HEK293 (cell line): ENCODE measurements around the gene LRRN4CL.
A peak's percentile ranks its signal among the peaks of the same experiment; 100 is the strongest.

Experiments used
- CTCF ChIA-PET: fragments of 350-600 bp; formaldehyde crosslinking; extraction: SDS; loops from one replicate; lab custom pipeline; 2021; ENCODE audit warnings: antibody characterized with exemption; lab: Yijun Ruan, JAX
- POLR2A ChIA-PET: fragments of 300-600 bp; formaldehyde crosslinking; extraction: SDS; loops from one replicate; lab custom pipeline; 2020; ENCODE audit warnings: antibody characterized with exemption, inconsistent platforms; lab: Yijun Ruan, JAX
- H3K27ac ChIP-seq: fragments of 200-500 bp; sonication (Bioruptor generic); 2 replicates; pipeline ENCODE4 v1.5.1; 2014; ENCODE audit warnings: low read depth, low read length, control low read depth, inconsistent platforms; ENCODE audit errors: extremely low read depth
- H3K36me3 ChIP-seq, 2 experiments: fragments of 200-500 bp in 1 of 2; sonication (Bioruptor generic) in 1 of 2; 1 replicate in 1 of 2; 2 replicates in 1 of 2; pipeline ENCODE4 v1.5.1; 2014 to 2017; ENCODE audit warnings: inconsistent platforms in 2 of 2, low read length in 2 of 2; ENCODE audit not compliant: control insufficient read depth in 2 of 2, insufficient read depth in 1 of 2
- H3K4me1 ChIP-seq: fragments of 200-500 bp; sonication (Bioruptor generic); 2 replicates; pipeline ENCODE4 v1.5.1; 2014; ENCODE audit warnings: mild to moderate bottlenecking, low read length, inconsistent platforms; ENCODE audit not compliant: control insufficient read depth, insufficient read depth
- H3K4me3 ChIP-seq: 2 replicates; pipeline ENCODE4 v1.5.1; 2011; ENCODE audit warnings: low read depth, mild to moderate bottlenecking, control low read depth, low read length, moderate library complexity
- H3K9me3 ChIP-seq: fragments of 200-500 bp; sonication (Bioruptor generic); 2 replicates; pipeline ENCODE4 v1.5.1; 2014; ENCODE audit warnings: low read depth, low read length, inconsistent platforms; ENCODE audit not compliant: control insufficient read depth, insufficient read depth
- GLI4 ChIP-seq: fragments of 450-650 bp; formaldehyde crosslinking; IDR thresholded peaks from 2 replicates; pipeline ENCODE4 v1.5.1; 2016; ENCODE audit warnings: missing biosample characterization, missing genetic modification characterization
- KLF17 ChIP-seq: fragments of 450-650 bp; formaldehyde crosslinking; IDR thresholded peaks from 2 replicates; pipeline ENCODE4 v1.5.1; 2016; ENCODE audit warnings: missing biosample characterization, missing genetic modification characterization
- MYNN ChIP-seq: fragments of 450-650 bp; formaldehyde crosslinking; IDR thresholded peaks from 2 replicates; pipeline ENCODE4 v1.5.1; 2016; ENCODE audit warnings: missing biosample characterization, missing genetic modification characterization, borderline replicate concordance
- PRDM1 ChIP-seq: fragments of 450-650 bp; formaldehyde crosslinking; IDR thresholded peaks from 2 replicates; pipeline ENCODE4; 2016; ENCODE audit warnings: missing biosample characterization, missing genetic modification characterization
- SCRT1 ChIP-seq: fragments of 450-650 bp; formaldehyde crosslinking; IDR thresholded peaks from 2 replicates; pipeline ENCODE4 v1.5.1; 2016; ENCODE audit warnings: missing biosample characterization, missing genetic modification characterization, borderline replicate concordance
- ZBTB21 ChIP-seq: fragments of 450-650 bp; formaldehyde crosslinking; IDR thresholded peaks from 2 replicates; pipeline ENCODE4 v1.5.1; 2017; ENCODE audit warnings: missing biosample characterization, missing genetic modification characterization
- ZFP69B ChIP-seq: fragments of 450-650 bp; formaldehyde crosslinking; IDR thresholded peaks from 2 replicates; pipeline ENCODE4 v1.5.1; 2016; ENCODE audit warnings: missing biosample characterization, missing genetic modification characterization
- ZNF132 ChIP-seq: fragments of 450-650 bp; formaldehyde crosslinking; IDR thresholded peaks from 2 replicates; pipeline ENCODE4 v1.5.1; 2017; ENCODE audit warnings: missing biosample characterization, missing genetic modification characterization, borderline replicate concordance
- ZNF140 ChIP-seq: fragments of 450-650 bp; formaldehyde crosslinking; IDR thresholded peaks from 2 replicates; pipeline ENCODE4 v1.5.1; 2016; ENCODE audit warnings: missing biosample characterization, missing genetic modification characterization
- ZNF157 ChIP-seq: fragments of 450-650 bp; formaldehyde crosslinking; IDR thresholded peaks from 2 replicates; pipeline ENCODE4 v1.5.1; 2016; ENCODE audit warnings: missing biosample characterization, missing genetic modification characterization
- ZNF239 ChIP-seq: fragments of 450-650 bp; formaldehyde crosslinking; IDR thresholded peaks from 2 replicates; pipeline ENCODE4 v1.5.1; 2016; ENCODE audit warnings: missing biosample characterization, missing genetic modification characterization
- ZNF549 ChIP-seq: fragments of 450-650 bp; IDR thresholded peaks from 2 replicates; pipeline ENCODE4 v1.5.1; 2018; ENCODE audit warnings: missing biosample characterization, missing genetic modification characterization, mild to moderate bottlenecking, inconsistent platforms, moderate library complexity
- ZNF571 ChIP-seq: fragments of 450-650 bp; formaldehyde crosslinking; IDR thresholded peaks from 2 replicates; pipeline ENCODE4 v1.5.0; 2017; ENCODE audit warnings: missing biosample characterization, missing genetic modification characterization
- ZNF600 ChIP-seq: fragments of 450-650 bp; formaldehyde crosslinking; IDR thresholded peaks from 2 replicates; pipeline ENCODE4 v1.5.1; 2016; ENCODE audit warnings: missing biosample characterization, missing genetic modification characterization
- ZNF621 ChIP-seq: fragments of 450-650 bp; formaldehyde crosslinking; IDR thresholded peaks from 2 replicates; pipeline ENCODE4 v1.5.1; 2017; ENCODE audit warnings: missing biosample characterization, missing genetic modification characterization
- ZNF76 ChIP-seq: fragments of 450-650 bp; formaldehyde crosslinking; IDR thresholded peaks from 2 replicates; pipeline ENCODE4; 2016; ENCODE audit warnings: low read depth, missing biosample characterization, missing genetic modification characterization, borderline replicate concordance
- TF ChIP-seq, protein P1 (sequence below): fragments of 450-650 bp; formaldehyde crosslinking; IDR thresholded peaks from 2 replicates; pipeline ENCODE4 v1.5.1; 2016; ENCODE audit warnings: missing biosample characterization, missing genetic modification characterization

Gene LRRN4CL

DNA sequence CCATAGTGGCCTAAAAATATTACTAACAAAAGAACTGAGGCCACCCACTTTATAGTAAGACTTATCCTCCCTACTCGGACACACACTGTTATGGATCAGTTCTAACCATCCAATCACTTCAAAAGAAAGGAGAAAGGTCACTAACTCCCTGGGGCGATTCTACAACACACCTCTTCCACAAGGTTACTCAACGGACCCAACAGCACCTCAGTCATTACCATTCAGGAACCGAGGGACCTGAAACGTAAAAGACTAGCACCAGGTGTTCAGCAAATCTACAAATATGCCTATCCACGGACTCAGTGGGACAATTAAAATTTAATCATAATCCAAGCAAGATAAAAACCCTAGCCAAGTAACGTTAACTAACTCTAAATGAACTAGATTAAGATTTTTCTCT is 36.3 kb upstream of the LRRN4CL start:
- CTCF ChIA-PET, result interaction anchor here (0.7 kb wide), 1 partner anchor 28 kb away, joined by 3 read pairs; the partner anchor contains the start of gene ZBTB3

GRCh38 chr11:62724171-62724570 is 34.8 kb upstream of the LRRN4CL start:
- Histone ChIP-seq H3K9me3 (no peaks in the 10 kb centered on the region), H3K36me3 (peaks cover 21 to 70% of the 10 kb centered on the region in 2 experiments; a peak in 2 of 3 replicates), H3K4me3 (peak overlapping the region; percentile 93), H3K27ac (no peak overlapping the region; the same call in 1 of the 2 replicates), H3K4me1 (no peaks in the 10 kb centered on the region)
- ChIA-PET CTCF (interaction anchor here (0.6 to 1.6 kb wide), 7 partner anchors 18 to 991 kb away, joined by 3 to 6 read pairs (median 4); no protein-coding TSS in a partner anchor), POLR2A (interaction anchor here (1.1 to 10.0 kb wide), 7 partner anchors 15 to 133 kb away, joined by 3 to 137 read pairs (median 5); partner anchors contain the start of genes BSCL2, GNG3, POLR2G and TUT1)
- TF ChIP-seq PRDM1 (tag by site-specific recombination), result peak; percentile 38; the same call in 1 of the 2 replicates
- TF ChIP-seq ZNF600 (tag by site-specific recombination), result no peak

More for the DNA sequence above, 36.3 kb upstream of the LRRN4CL start:
- POLR2A ChIA-PET, result interaction anchor here (0.5 to 10.0 kb wide), 11 partner anchors 17 to 387 kb away, joined by 3 to 137 read pairs (median 22); partner anchors contain the start of genes BSCL2, C11orf98, CSKMT and GNG3
- TF ChIP-seq ZNF600 (tag by site-specific recombination) (0 out of 2 replicates have a peak, but pooled peaks have one; percentile 17), ZNF571 (tag by site-specific recombination) (no peak)
- peaks cover 8 to 60% of the 10 kb centered on the region in 2 experiments; a peak in 2 of 3 replicates for H3K36me3 ChIP-seq
- H3K27ac ChIP-seq, result peak overlapping the region; percentile 98
- peaks cover 4% of the 10 kb centered on the region; the same call in 1 of the 2 replicates for H3K4me1 ChIP-seq
- peak overlapping the region; percentile 93 for H3K4me3 ChIP-seq
- no peaks in the 10 kb centered on the region for H3K9me3 ChIP-seq

GRCh38 chr11:62721994-62722393 is 32.7 kb upstream of the LRRN4CL start:
- TF ChIP-seq ZNF132 (tag by site-specific recombination), result no peak
- TF ChIP-seq, protein P1, sequence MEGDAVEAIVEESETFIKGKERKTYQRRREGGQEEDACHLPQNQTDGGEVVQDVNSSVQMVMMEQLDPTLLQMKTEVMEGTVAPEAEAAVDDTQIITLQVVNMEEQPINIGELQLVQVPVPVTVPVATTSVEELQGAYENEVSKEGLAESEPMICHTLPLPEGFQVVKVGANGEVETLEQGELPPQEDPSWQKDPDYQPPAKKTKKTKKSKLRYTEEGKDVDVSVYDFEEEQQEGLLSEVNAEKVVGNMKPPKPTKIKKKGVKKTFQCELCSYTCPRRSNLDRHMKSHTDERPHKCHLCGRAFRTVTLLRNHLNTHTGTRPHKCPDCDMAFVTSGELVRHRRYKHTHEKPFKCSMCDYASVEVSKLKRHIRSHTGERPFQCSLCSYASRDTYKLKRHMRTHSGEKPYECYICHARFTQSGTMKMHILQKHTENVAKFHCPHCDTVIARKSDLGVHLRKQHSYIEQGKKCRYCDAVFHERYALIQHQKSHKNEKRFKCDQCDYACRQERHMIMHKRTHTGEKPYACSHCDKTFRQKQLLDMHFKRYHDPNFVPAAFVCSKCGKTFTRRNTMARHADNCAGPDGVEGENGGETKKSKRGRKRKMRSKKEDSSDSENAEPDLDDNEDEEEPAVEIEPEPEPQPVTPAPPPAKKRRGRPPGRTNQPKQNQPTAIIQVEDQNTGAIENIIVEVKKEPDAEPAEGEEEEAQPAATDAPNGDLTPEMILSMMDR (tag by site-specific recombination), result 0 out of 2 replicates have a peak, but pooled peaks have one; percentile 8
- no peak for TF ChIP-seq ZFP69B (tag by site-specific recombination)
- no peak for TF ChIP-seq ZNF140
- TF ChIP-seq ZNF157 (tag by site-specific recombination), result peak; percentile 95
- Histone ChIP-seq H3K4me3 (no peak overlapping the region), H3K27ac (no peak overlapping the region), H3K36me3 (peaks cover 38 to 90% of the 10 kb centered on the region in 2 experiments), H3K9me3 (no peaks in the 10 kb centered on the region), H3K4me1 (no peaks in the 10 kb centered on the region)
- POLR2A ChIA-PET, result no interaction called here
- CTCF ChIA-PET, result interaction anchor here (0.6 kb wide), 1 partner anchor 14 kb away, joined by 4 read pairs; no protein-coding TSS in a partner anchor

DNA sequence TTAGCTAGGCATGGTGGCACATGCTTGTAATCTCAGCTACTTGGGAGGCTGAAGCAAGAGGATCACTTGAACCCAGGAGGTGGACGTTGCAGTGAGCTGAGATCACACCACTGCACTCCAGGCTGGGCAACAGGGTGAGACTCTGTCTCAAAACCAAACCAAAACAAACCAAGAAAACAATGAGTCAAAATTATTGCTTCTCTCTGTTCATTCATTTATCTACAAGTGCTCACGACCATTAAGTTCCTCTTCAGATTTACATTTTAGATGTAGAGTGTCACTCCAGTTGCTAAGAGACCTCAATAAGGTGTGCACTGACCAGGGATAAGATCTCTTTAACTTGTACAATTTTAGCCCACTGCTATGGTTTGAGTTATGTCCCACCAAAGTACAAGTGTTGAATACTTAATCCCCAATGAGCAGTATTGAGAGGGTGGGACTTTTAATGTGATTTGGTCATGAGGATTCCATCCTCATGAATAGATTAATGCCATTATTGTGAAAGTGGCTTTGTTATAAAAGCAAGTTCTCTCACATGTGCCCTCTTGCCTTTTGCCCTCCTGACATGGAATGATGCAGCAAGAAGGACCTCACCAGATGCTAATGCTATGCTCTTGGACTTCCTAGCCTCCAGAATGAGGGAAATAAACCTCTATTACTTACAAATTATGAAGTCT is 30.1 kb upstream of the LRRN4CL start:
- Histone ChIP-seq H3K4me1 (no peaks in the 10 kb centered on the region), H3K9me3 (no peaks in the 10 kb centered on the region), H3K4me3 (no peak overlapping the region), H3K36me3 (peaks cover 45 to 98% of the 10 kb centered on the region in 2 experiments), H3K27ac (no peak overlapping the region)
- CTCF ChIA-PET, result no interaction called here
- TF ChIP-seq ZNF549, result no peak
- peak; percentile 74 for TF ChIP-seq MYNN (tag by site-specific recombination)
- POLR2A ChIA-PET, result interaction anchor here (1.9 to 2.8 kb wide), 3 partner anchors 8 to 34 kb away, joined by 4 to 16 read pairs (median 5); partner anchors contain the start of genes HNRNPUL2 and ZBTB3

- H3K36me3 ChIP-seq, result peaks cover 38 to 96% of the 10 kb centered on the region in 2 experiments
- ChIA-PET CTCF (interaction anchor here (0.6 kb wide), 2 partner anchors 124 to 316 kb away, joined by 3 read pairs; no protein-coding TSS in a partner anchor), POLR2A (interaction anchor here (1.3 to 3.5 kb wide), 3 partner anchors 10 to 37 kb away, joined by 6 to 16 read pairs (median 13); partner anchors contain the start of genes BSCL2, HNRNPUL2 and ZBTB3)
- no peaks in the 10 kb centered on the region for H3K9me3 ChIP-seq
- H3K4me1 ChIP-seq, result no peaks in the 10 kb centered on the region
- no peak overlapping the region for H3K4me3 ChIP-seq
- H3K27ac ChIP-seq, result no peak overlapping the region
- TF ChIP-seq KLF17 (tag by site-specific recombination), result no peak
- TF ChIP-seq ZNF621 (tag by site-specific recombination), result no peak
- no peak for TF ChIP-seq SCRT1 (tag by site-specific recombination)
- TF ChIP-seq ZNF239 (tag by site-specific recombination), result no peak
- no peak for TF ChIP-seq ZNF76
- TF ChIP-seq, protein P1 (tag by site-specific recombination), result no peak
- no peak for TF ChIP-seq GLI4 (tag by site-specific recombination)
- TF ChIP-seq ZBTB21 (tag by site-specific recombination), result no peak
Measured at GRCh38 chr11:62716816-62717215, 27.5 kb upstream of the LRRN4CL start.
